Measurements from ENCODE around the gene ASB14.

The ASB14 gene

GRCh38 chr3:57298041-57298440, 5.6 kb upstream of the ASB14 start:
- H3K4me2 ChIP-seq (ENCODE audit: low read depth, low read length, poor library complexity, severe bottlenecking) = no peak overlapping the region

GRCh38 chr3:57292897-57293526, 527 bp upstream of the ASB14 start:
- Histone ChIP-seq H3K4me3 (ENCODE audit: insufficient read depth, low read length, poor library complexity, severe bottlenecking) (no peak overlapping the region), H3K9me3 (ENCODE audit: insufficient read depth, low read length) (no peaks in the 10 kb centered on the region), H3K9ac (ENCODE audit: low read length) (no peak overlapping the region), H3K36me3 (ENCODE audit: low read length) (no peaks in the 10 kb centered on the region), H3K27me3 (ENCODE audit: low read length) (no peaks in the 10 kb centered on the region), H3K79me2 (ENCODE audit: insufficient read depth, low read length) (no peaks in the 10 kb centered on the region), H3K27ac (ENCODE audit: low read depth, low read length) (no peak overlapping the region), H3K4me2 (ENCODE audit: low read depth, low read length, poor library complexity, severe bottlenecking) (no peak overlapping the region), H3K9me2 (replicated peaks; ENCODE audit: insufficient read depth, low read length) (no peaks in the 10 kb centered on the region), H2AFZ (ENCODE audit: low read depth, low read length, severe bottlenecking) (no peak overlapping the region), H3F3A (ENCODE audit: insufficient read depth) (no peaks in the 10 kb centered on the region), H4K20me1 (ENCODE audit: low read depth, low read length) (no peaks in the 10 kb centered on the region)
- TF ChIP-seq CTCF (IDR thresholded peaks at IDR 0.05; ENCODE audit: insufficient read depth, low read length, poor library complexity, severe bottlenecking) = no peak
- no peak for TF ChIP-seq EZH2phosphoT487 (conservative IDR thresholded peaks at IDR 0.05; ENCODE audit: low read length)

More at GRCh38 chr3:57298041-57298440, 5.6 kb upstream of the ASB14 start:
- no peaks in the 10 kb centered on the region for H3K9me2 ChIP-seq (replicated peaks; ENCODE audit: insufficient read depth, low read length)
- no peak overlapping the region for H3K9ac ChIP-seq (ENCODE audit: low read length)
- H4K20me1 ChIP-seq (ENCODE audit: low read depth, low read length) = no peaks in the 10 kb centered on the region
- H3K4me3 ChIP-seq (ENCODE audit: insufficient read depth, low read length, poor library complexity, severe bottlenecking) = no peak overlapping the region
- TF ChIP-seq CTCF (IDR thresholded peaks at IDR 0.05; ENCODE audit: insufficient read depth, low read length, poor library complexity, severe bottlenecking) (no peak), EZH2phosphoT487 (conservative IDR thresholded peaks at IDR 0.05; ENCODE audit: low read length) (no peak)
- no peaks in the 10 kb centered on the region for H3K79me2 ChIP-seq (ENCODE audit: insufficient read depth, low read length)
- no peaks in the 10 kb centered on the region for H3K9me3 ChIP-seq (ENCODE audit: insufficient read depth, low read length)
- H3F3A ChIP-seq (ENCODE audit: insufficient read depth) = no peaks in the 10 kb centered on the region
- H2AFZ ChIP-seq (ENCODE audit: low read depth, low read length, severe bottlenecking) = no peak overlapping the region
- no peaks in the 10 kb centered on the region for H3K27me3 ChIP-seq (ENCODE audit: low read length)
- no peak overlapping the region for H3K27ac ChIP-seq (ENCODE audit: low read depth, low read length)
- H3K36me3 ChIP-seq (ENCODE audit: low read length) = no peaks in the 10 kb centered on the region

- Histone ChIP-seq H3K9me3 (ENCODE audit: insufficient read depth, low read length) (no peaks in the 10 kb centered on the region), H3K27ac (ENCODE audit: low read depth, low read length) (no peak overlapping the region), H3K27me3 (ENCODE audit: low read length) (no peaks in the 10 kb centered on the region), H4K20me1 (ENCODE audit: low read depth, low read length) (no peaks in the 10 kb centered on the region), H3F3A (ENCODE audit: insufficient read depth) (no peaks in the 10 kb centered on the region), H2AFZ (ENCODE audit: low read depth, low read length, severe bottlenecking) (no peak overlapping the region), H3K4me2 (ENCODE audit: low read depth, low read length, poor library complexity, severe bottlenecking) (no peak overlapping the region), H3K9ac (ENCODE audit: low read length) (no peak overlapping the region), H3K9me2 (replicated peaks; ENCODE audit: insufficient read depth, low read length) (no peaks in the 10 kb centered on the region), H3K4me3 (ENCODE audit: insufficient read depth, low read length, poor library complexity, severe bottlenecking) (no peak overlapping the region), H3K36me3 (ENCODE audit: low read length) (no peaks in the 10 kb centered on the region), H3K79me2 (ENCODE audit: insufficient read depth, low read length) (no peaks in the 10 kb centered on the region)
- TF ChIP-seq EZH2phosphoT487 (conservative IDR thresholded peaks at IDR 0.05; ENCODE audit: low read length) = no peak
- TF ChIP-seq CTCF (IDR thresholded peaks at IDR 0.05; ENCODE audit: insufficient read depth, low read length, poor library complexity, severe bottlenecking) = no peak
Observed at GRCh38 chr3:57288403-57288802, 4.1 kb downstream of the ASB14 start.
